Daoy (cell line): ENCODE measurements around the gene PDE4D. TPM values are rescaled to one million over a fixed set of nuclear protein-coding genes. Genes with fewer than 3 reads are reported as not detected.

ENCODE experiments used
- DNase-seq: peaks from one replicate; pipeline ENCODE4 v3.0.0-alpha.2; 2015; ENCODE audit warnings: low read depth
- total RNA-seq: library from RNA; depleted of rRNA; stranded (reverse); fragments of >200 nt; shearing (Covaris generic); gene quantifications from 2 replicates; pipeline ENCODE4 v1.2.3, GENCODE V29; 2014

Gene PDE4D
- total RNA-seq, 1 experiment from 2014 or later, result 23.1 TPM

GRCh38 chr5:59548807-59549357 is 344.6 kb downstream of the PDE4D start:
- no peak for DNase-seq

- no peak for DNase-seq
Measured at GRCh38 chr5:59547731-59548130, 345.8 kb downstream of the PDE4D start.

GRCh38 chr5:59544573-59544972 is 349.0 kb downstream of the PDE4D start:
- DNase-seq, result no peak

- DNase-seq, result no peak
Measured at GRCh38 chr5:59543821-59544442, 349.6 kb downstream of the PDE4D start.

- DNase-seq, result peak; percentile 36
Measured at GRCh38 chr5:59542851-59543820, 350.4 kb downstream of the PDE4D start.

- no peak for DNase-seq
Measured at GRCh38 chr5:59542306-59542705, 351.2 kb downstream of the PDE4D start.

GRCh38 chr5:59540366-59540765 is 353.2 kb downstream of the PDE4D start:
- no peak for DNase-seq

GRCh38 chr5:59538750-59539121 is 354.8 kb downstream of the PDE4D start:
- DNase-seq, result no peak

GRCh38 chr5:59537961-59538749 is 355.4 kb downstream of the PDE4D start:
- DNase-seq, result no peak

GRCh38 chr5:59536875-59537274 is 356.7 kb downstream of the PDE4D start:
- DNase-seq, result no peak

GRCh38 chr5:59535561-59535960 is 358.0 kb downstream of the PDE4D start:
- no peak for DNase-seq

GRCh38 chr5:59533730-59534108 is 359.8 kb downstream of the PDE4D start:
- DNase-seq, result no peak

GRCh38 chr5:59532979-59533729 is 360.4 kb downstream of the PDE4D start:
- DNase-seq, result no peak

- no peak for DNase-seq
Measured at GRCh38 chr5:59529239-59529638, 364.3 kb downstream of the PDE4D start.

- no peak for DNase-seq
Measured at GRCh38 chr5:59528202-59528862, 365.2 kb downstream of the PDE4D start.

- peak; percentile 23 for DNase-seq
Measured at GRCh38 chr5:59525957-59526356, 367.6 kb downstream of the PDE4D start.

- no peak for DNase-seq
Measured at GRCh38 chr5:59525311-59525710, 368.2 kb downstream of the PDE4D start.

- DNase-seq, result no peak
Measured at GRCh38 chr5:59522201-59522831, 371.2 kb downstream of the PDE4D start.

- DNase-seq, result no peak
Measured at GRCh38 chr5:59521476-59521875, 372.1 kb downstream of the PDE4D start.

- DNase-seq, result no peak
Measured at GRCh38 chr5:59519338-59519737, 374.2 kb downstream of the PDE4D start.
